CD4-positive, alpha-beta T cell treated with Interleukin-2 at 100 ng/mL for 4 hours (primary cell): ENCODE results near the gene GPHN.
A peak's percentile ranks its signal among the peaks of the same experiment; 100 is the strongest.
"Not testable (repeated sequence)": the region's sequence is repeated elsewhere in the genome, so short reads cannot be mapped to it uniquely, and the experiment has no call there.

Experiments used
- DNase-seq: peaks from one replicate; pipeline ENCODE4 v3.0.0-alpha.2; 2020; ENCODE audit warnings: low spot score

The GPHN gene

DNA sequence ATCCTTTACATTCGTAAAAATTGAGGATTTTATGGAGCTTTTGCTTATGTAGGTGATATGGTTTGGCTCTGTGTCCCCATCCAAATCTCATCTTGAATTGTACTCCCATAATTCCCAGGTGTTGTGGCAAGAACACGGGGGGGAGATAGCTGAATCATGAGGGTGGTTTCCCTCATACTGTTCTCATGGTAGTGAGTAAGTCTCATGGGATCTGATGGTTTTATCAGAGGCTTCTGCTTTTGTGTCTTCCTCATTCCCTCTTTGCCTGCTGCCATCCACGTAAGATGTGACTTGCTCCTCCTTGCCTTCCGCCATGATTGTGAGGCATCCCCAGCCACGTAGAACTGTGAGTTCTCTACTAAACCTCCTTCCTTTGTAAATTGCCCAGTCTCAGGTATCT, 5.1 kb upstream of the GPHN start:
- DNase-seq = not testable (repeated sequence)

GRCh38 chr14:66503532-66503931, 4.4 kb upstream of the GPHN start:
- DNase-seq = no peak

DNA sequence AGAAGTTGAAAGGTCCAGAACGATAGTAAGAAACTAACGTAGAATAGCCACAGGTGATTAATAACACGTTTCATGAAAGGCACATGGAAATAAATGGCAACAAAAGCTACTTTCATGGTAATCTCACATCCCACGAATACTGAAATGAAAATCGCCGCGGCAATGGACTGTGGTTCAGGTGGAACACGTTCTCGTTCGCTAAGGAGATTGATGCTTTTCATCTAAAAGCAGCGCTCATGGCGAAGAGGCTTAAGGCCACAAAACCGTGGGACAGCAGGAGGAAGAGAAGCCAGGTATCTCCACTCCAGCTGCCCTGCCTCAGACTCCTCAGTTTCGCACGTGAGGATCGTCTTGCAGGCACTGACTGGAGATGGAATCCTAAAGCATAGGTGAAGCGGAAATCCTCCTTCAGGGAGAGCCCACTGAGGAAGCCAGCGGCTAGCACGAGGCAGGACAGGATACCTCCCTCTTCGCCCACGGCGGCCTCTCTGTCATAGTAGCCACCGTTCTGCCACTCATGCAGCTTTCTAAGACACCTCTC, 696 bp upstream of the GPHN start:
- no peak for DNase-seq

DNA sequence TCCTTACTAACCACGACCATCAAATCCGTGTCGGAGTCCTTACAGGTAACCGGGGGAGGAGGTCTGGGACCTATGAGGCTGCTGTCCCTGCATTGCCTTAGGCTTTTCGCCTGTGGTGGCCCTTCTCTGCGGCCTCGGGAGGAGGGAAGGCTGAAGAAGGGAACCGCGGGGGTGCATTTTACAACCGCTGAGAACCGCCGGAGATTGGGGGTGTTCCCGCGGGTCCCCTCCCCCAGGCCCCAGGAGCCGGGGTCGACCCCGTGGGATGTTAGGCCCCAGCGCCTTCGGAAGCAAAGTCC, 549 bp downstream of the GPHN start:
- DNase-seq = no peak

DNA sequence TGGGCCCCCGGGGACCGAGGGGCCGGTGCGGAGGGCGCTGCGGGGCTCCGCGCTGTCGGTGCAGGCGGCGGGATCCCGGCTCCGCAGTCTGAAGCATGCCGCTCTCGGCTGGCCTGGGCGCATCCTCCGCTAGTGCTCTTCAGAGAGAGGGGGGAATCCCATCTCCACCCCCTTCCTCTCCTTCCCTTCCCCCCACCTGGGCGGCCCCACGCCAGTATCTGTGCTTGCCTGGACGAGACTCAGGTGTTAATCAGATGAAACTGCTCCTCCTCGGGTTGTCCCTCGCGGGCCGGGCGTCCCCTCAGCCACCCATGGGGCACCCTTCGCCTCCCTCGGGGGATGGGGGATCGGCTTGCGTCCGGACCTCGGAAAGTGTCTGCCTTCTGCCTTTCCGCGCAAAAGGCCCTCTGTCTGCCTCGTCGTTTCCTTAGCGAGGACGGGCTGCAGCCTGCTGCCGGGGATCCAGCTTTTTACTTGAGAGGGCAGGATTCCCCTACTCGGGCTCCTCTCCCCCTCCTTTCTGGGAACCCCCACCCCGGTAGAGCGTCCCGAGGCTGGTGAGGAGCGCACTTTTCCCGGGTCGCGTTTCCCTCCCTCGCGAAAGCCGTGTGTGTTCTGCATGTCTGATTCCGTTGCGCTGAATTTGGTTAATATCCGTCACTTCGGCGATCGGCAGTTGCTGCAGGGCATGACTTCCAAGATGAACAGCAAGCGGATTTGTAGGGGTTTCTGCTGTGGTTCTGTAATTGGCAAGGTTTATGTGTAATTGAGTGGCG, 1.1 kb downstream of the GPHN start:
- peak; percentile 26 for DNase-seq

DNA sequence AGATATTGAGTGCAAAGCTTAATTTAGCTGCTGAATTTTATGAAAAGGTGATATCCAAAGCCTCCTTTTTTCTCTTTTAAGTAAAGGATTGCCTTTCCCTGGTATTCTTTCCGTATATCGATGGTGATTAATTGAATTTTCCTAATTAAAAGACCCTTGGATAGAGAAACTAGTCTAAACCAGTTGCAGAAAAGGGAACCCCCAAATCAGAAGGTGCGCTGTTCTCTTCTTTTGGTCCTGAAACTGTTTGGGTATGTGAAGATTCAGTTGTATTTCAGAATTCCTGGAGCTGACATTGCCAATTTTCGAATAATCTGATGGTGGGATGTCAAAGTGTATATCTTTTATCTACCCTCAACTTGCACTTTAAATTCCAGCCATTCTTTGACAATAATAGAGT, 1.9 kb downstream of the GPHN start:
- DNase-seq = no peak

DNA sequence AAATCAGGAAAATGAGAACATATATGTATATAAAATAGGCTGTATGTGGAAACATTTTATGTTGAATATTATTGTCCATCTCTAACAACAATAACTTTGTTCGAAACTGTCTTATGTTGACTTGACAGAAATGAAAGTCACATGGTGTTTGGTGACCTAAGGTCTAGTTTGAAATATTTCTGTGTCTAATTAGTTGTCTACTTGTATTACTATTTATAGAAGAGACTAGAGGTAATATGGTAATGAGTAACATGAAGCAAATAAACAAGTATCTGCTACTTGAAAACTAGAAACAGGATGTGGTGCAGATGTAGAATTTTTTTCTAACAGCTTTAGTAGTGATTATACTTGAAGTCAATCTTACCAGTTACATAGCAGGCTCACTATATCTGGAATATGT, 3.9 kb downstream of the GPHN start:
- no peak for DNase-seq

GRCh38 chr14:66514213-66514612, 6.3 kb downstream of the GPHN start:
- DNase-seq = no peak

- DNase-seq = no peak
Observed at GRCh38 chr14:66530526-66530925, 22.6 kb downstream of the GPHN start.

- DNase-seq = peak; percentile 51
Observed at GRCh38 chr14:66539034-66539433, 31.1 kb downstream of the GPHN start.

DNA sequence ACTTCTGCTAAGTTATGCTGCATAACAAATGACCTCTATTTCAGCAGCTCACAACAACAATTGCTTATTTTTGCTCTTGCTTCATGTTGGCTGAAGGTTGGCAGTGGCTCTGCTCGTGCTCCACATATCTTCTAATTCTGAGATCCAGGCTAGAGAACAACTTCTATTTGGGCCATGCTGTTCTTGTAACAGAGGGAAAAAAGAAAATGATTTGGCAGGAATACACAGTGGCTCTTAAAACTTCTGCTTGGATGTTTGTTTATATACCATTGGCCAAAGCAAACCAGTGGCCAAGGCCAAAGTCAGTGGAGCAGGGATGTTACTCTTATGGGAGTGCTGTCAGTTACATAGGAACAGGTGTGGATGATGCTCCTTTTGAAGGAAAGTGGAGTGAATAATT, 32.1 kb downstream of the GPHN start:
- DNase-seq = no peak

- DNase-seq = no peak
Observed at GRCh38 chr14:66541627-66542026, 33.7 kb downstream of the GPHN start.

GRCh38 chr14:66543996-66544395, 36.0 kb downstream of the GPHN start:
- DNase-seq = no peak

DNA sequence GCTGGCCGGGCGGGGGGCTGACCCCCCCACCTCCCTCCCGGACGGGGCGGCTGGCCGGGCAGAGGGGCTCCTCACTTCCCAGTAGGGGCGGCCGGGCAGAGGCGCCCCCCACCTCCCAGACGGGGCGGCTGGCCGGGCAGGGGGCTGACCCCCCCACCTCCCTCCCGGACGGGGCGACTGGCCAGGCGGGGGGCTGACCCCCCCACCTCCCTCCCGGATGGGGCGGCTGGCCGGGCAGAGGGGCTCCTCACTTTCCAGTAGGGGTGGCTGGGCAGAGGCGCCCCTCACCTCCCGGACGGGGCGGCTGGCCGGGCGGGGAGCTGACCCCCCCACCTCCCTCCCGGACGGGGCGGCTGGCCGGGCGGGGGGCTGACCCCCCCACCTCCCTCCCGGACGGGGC, 37.2 kb downstream of the GPHN start:
- not testable (repeated sequence) for DNase-seq

DNA sequence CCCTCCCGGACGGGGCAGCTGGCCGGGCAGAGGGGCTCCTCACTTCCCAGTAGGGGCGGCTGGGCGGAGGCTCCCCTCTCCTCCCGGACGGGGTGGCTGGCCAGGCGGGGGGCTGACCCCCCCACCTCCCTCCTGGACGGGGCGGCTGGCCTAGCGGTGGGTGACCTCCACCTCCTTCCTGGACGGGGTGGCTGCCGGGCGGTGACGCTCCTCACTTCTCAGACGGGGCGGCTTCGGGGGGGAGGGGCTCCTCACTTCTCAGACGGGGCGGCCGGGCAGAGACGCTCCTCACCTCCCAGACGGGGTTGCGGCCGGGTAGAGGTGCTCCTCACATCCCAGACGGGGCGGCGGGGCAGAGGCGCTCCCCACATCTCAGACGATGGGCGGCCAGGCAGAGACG, 37.8 kb downstream of the GPHN start:
- DNase-seq = not testable (repeated sequence)

GRCh38 chr14:66563731-66564130, 55.8 kb downstream of the GPHN start:
- DNase-seq = no peak

DNA sequence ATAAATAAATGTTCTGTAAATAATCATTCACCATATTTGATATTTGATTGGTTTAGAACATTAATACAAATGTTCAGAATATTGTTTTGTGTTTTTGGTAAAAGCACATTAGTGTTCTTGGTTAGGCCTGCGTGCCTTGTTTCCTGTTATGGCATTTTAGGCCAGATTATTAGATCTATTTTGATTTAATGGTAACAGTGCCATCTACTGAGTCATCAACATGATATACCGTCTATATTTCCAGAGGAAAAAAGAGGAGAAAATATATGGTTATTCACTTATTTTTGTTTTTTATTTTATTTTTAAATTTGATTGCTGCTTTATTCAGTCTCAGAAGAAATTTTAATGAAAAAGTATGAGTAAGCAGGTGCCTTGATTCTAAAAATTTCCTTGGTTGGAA, 60.3 kb downstream of the GPHN start:
- DNase-seq = no peak

- no peak for DNase-seq
Observed at GRCh38 chr14:66572826-66573225, 64.9 kb downstream of the GPHN start.

GRCh38 chr14:66575014-66575413, 67.1 kb downstream of the GPHN start:
- no peak for DNase-seq

DNA sequence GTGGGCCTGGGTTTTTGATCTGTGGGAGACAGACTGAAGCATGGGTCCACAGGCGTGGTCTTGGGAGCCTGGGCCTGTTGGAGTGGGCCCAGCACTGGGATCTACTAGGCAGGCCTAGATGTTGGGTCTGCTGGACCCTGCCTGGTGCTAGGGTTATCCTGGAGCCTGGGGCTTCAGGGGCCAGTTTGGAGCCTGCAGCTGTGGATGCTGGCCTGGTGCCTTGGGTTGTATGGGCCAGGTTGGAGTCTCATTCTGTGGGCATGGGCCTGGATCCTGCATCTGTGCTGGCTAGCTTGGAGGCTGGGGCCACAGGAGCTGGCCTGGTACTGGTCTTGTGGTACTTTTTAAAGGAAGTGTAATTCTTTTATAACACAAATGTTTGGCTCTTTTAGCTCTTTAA, 68.0 kb downstream of the GPHN start:
- DNase-seq = no peak

GRCh38 chr14:66587753-66588152, 79.8 kb downstream of the GPHN start:
- DNase-seq = not testable (repeated sequence)

- DNase-seq = no peak
Observed at GRCh38 chr14:66595394-66595793, 87.4 kb downstream of the GPHN start.

- no peak for DNase-seq
Observed at GRCh38 chr14:66596241-66596985, 88.5 kb downstream of the GPHN start.

- DNase-seq = no peak
Observed at GRCh38 chr14:66600416-66600815, 92.5 kb downstream of the GPHN start.
